HG02763 (cell line): ENCODE measurements around the gene CELF1.
"Not testable (repeated sequence)": the region's sequence is repeated elsewhere in the genome, so short reads cannot be mapped to it uniquely, and the experiment has no call there.

Source experiments
- ATAC-seq: cut with Tn5 transposase; IDR thresholded peaks from one replicate; pipeline ENCODE4 v1.9.1; 2021; ENCODE audit warnings: mild to moderate bottlenecking, moderate library complexity; ENCODE audit not compliant: unreplicated experiment

The CELF1 gene

DNA sequence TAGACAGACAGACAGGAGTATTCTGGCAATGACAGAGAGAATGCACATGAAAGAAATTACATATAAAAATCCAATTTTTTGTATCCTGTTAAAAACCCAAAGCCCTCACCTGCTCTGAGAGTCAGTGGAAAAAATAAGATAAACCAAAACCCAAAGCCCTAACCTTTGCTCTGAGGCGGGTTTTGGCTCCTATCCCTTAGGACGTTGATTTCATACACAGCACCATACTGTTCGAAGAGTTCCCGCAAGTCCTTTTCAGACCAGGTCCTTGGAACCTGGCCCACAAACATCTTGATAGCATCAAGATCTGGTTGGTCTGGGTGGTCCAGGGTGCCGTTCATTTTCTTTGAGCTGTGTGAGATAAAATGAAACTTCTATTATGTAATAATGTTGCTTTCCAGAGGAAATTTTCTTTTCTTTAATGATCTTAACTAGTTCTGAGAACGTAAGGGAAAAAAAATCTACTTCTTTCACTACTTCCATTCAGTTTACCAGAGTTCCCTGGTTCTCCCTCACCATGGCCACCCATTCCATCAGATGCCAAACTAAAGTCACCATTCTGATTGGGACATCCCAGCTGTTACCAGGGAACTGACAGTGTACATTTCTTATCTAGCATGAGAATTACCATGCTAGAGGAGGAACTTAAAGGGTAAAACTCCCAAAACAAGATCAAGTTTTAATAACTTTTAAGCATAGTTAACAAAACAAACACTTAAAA, 64.1 kb downstream of the CELF1 start:
- no peak for ATAC-seq

DNA sequence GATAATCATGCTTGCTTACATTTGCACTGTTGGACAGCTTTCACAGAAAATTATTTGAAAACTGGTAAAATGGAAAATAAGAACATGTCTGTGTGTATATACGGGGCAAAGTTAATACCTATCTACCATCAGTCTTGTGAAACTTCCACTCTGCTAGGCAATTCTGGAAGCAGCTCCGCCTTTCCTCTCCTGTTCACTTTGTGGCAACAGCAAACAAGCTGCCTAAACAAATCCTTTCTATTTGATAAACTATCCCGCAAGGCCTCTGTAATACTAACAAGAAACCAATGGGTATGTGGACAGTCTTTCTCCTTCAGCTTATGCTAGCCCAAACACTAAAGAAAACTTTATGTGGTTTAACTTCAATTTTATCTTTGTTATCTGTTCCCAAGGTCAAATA, 64.8 kb downstream of the CELF1 start:
- no peak for ATAC-seq

DNA sequence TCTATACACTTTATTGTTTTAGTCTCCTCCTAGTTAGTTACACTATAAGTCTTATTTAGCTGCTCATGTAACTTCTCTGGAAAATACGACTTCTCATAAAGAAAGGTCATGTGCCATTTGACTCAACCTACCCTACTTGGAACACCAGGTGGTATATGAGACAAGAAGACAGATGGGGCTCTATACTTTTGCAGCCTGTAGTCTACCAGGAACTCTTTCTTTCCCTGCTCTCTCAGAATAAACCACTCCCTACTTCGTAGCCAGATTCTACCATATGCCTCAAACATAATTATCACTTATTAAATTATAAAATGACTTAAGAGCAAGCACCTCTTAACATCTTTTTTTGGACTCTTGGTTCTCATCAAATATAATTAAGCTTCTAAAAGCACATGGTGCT, 65.5 kb downstream of the CELF1 start:
- ATAC-seq, result no peak

DNA sequence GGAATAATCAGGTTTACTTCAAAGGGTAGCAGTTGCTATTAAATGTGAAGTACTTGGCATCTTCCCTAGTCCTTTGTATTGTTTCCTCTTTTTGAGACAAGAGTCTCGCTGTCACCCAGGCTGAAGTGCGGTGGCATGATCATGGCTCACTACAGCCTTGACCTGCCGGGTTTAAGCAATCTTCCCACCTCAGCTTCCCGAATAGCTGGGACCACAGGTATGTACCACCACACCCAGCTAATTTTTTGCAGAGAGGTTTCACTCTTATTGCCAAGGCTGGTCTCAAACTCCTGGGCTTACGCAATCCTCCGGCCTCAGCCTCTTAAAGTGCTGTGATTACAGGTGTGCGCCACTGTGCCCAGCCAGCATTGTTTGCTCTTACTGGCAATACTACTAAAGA, 67.8 kb downstream of the CELF1 start:
- no peak for ATAC-seq

DNA sequence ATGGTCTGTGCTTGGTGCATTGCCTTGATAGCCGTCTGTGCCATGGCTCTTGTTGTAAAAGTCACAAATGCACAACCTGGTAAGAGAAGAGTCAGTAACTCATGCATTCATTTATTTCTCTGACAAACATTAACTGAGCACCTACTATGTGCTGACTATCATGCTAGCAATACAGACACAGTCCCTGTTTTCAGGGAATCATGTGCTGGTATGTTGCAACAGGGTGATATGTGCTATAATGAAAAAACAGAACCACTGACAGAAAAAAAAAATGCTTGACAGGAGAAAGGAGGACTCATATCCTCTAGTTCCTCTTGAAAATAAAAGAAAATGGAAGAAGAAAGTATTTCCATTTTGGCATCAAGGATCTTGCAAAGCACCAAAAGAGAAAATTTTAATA, 69.5 kb downstream of the CELF1 start:
- no peak for ATAC-seq

DNA sequence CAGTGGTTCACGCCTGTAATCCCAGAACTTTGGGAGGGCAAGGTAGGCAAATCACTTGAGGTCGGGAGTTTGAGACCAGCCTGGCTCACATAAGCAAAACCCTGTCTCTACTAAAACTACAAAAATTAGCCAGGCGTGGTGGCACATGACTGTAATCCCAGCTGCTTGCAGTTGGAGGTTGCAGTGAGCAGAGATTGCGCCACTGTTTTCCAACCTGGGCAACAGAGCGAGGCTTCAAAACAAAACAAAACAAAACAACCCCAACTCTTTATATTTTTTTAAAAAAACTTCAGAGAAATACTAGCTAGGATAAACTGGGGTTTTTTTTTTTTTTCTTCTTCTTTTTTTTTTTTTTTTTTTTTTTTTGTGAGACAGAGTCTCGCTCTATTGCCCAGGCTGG, 72.2 kb downstream of the CELF1 start:
- ATAC-seq, result no peak

DNA sequence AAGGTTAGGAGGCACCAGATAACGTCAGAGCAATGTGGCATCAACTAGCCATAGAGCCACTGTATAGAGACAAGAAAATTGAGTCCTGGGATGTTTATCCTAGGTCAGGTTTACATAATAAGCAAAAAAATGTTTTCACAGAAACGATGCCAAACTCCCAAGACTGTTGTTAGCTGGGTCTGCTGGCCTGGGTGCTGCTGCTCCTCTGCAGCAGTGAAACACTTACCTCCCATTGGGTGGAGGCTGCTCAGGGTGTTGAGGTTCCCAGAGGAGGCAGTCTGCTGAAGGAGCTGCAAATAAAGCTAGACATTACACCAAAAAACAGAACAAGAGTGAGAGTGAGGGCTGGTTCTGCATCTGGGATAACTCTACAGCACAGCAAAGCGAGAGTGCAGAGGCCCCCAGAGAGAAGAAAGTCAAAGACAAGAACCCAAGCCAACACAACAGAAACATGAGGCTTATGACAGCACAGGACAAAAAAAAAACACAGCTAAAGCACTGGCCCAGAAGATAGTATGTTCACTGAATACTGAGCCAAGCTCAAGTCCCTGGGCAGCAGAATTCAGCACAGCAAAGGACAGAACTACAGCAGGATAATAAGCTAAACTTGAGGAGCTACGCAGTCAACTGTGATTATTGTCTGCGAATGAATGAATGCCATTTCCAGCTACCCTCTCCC, 74.1 kb downstream of the CELF1 start:
- no peak for ATAC-seq

DNA sequence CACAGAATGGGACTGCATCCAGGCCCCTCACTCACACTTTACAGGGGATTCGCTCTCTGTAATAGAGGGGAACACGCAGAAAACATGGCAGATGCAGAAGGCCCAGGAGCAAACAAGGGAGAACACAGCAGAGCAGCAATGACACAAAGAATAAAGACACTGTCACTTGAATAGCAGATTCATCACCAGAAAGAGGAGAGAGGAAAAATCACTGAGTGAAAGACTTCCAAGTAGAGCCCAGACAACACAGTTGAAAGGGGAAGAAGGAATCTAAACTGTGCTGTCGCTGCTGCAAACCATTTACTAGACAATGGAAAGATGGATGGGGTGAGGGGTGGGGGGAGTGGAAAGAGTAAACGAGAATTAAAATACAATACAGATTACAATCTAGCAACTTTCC, 75.2 kb downstream of the CELF1 start:
- no peak for ATAC-seq

DNA sequence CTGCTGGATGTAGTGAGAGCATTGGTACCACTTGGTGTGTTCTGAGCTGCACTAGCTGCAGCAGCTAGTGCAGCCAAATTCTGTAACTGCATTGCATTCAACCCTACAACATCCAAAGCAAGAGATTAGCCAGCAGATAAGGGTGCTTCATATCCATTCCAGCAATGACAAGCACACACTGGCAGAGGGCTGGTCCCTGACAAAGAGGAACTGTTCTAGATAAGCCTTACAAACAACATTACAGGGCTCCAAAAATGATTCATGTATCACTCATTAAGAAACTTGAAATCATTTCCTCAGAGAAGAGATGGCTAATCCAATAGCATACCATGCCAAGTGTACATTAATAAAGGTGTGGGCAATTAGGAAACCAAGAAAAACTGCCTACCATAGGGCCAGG, 75.6 kb downstream of the CELF1 start:
- ATAC-seq, result no peak

DNA sequence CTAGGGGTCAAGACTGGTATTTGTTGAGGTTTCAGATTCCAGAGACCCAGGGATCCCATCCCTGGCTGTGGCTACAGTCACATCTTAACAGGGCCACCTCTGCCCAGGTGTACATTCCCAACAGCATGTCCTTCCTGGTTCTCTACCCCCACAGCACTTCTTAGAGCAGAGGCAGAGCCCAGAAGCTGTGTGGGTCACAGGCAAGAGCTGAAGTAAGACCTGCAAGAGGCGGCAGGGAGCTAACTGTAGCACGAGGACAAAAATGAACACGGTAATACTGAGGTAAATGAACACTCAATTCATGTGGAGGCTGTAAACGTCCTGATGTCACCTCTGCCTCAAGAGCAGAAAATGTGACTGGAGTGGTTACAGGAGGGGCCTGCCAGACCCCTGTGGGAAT, 82.3 kb downstream of the CELF1 start:
- no peak for ATAC-seq

DNA sequence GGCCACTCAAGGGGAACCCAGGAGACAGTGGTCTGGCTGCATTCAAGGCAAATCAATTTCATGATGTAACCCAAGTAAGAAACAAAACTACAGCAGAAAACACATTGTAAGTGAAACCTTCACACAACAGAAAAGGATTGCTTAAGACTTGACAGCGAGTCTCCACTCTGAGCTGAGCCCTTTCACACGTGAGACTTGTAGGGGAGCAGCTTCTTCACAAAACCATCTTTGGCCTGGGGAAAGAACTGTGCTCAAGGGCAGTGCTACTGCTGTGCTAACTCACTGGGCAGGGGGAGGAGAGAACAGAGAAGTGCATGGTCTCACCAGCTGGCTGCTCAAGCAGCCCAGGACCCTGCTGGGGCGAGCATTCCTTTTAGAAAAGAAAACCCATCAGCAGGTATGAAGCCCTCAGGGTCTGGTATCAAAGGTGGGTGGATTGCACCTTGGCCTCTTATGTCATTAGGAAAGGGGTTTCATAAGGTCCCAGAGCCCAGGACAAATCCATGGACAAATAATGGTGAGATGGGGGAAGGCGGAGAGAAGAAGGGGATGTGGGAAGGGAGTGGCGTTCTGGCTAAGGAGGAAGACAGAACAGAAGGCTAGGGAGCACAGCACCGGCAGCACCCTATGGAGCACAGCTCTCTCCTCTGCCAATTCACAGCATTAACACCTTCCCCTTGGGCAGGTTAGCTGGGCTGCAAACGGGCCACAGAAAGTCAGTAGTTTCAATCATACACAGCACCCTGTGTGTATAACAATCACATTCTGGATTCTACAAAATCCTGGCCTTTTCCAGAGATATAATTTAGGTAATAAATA, 83.4 kb downstream of the CELF1 start:
- no peak for ATAC-seq

DNA sequence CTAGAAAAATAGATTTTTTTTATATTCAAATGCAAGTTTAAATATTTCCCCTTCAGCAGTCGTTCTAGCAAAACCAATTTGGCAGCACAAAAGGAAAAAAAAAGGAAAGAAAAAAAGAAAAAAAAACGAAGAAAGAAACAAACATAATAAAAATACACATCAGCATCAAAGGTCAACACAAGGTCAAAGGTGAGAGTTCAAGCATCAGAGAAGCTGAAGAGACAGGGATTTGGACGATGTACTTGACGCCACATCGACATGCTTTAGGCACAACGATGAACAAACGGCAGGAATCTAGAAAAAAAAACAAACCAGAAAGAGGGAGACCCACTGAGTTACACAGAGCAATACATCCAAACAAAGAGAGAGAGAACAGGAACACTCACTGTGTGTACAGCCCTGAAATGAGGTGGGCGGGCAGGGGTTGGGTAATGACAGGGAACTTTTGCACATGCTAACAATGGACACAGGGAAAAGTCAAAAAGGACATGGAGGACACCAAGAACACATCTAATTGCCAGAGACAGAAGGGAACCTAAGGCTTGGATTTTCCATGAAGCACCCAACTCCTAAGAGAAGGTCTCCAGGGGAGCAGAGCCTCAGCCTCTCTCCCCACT, 84.2 kb downstream of the CELF1 start:
- no peak for ATAC-seq

DNA sequence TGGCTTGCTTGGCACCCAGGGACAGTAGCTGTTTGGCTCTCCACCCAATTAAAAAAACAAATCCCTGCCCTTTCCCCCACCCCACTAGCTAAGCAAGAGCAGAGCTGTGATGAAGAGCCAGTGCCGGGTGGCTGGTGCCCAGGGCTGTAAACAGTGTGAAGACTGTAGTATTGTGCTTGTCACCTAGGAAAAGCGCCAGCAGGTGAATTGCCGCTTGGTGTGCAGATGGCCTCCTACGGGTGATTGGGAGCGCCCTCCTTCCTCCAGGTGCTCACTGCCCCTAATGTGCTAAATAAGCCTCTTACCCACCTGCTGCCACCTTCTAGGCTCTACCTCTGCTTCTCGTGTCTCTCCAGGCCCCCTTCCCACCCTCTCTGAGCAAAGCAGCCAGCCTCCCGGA, 85.6 kb downstream of the CELF1 start:
- no peak for ATAC-seq

DNA sequence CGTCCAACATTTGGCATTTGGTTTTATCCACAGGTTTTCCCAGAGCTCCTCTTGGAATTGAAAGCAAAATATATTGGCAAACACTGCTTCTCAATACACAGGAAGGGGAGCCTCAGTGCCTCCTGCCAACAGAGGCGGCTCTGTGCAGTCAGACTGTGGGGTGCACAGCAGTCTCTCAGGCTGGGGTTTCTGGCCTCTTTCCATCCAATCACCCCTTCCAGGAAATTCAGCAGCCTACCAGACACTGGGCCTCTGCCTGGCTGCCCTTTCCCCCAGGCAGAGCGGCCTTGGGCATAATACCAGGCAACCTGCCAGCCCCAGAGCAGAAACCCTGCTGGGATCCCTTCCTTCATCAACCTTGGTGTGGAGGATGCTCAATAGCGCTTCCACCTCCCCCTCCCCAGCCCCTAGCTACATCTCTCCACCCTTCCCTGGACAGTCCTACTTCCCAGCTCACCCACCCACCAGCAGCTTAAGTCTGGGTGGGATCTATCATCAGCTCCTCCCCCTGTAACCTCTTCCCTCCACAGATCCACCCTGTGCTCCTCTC, 86.2 kb downstream of the CELF1 start:
- ATAC-seq, result no peak

DNA sequence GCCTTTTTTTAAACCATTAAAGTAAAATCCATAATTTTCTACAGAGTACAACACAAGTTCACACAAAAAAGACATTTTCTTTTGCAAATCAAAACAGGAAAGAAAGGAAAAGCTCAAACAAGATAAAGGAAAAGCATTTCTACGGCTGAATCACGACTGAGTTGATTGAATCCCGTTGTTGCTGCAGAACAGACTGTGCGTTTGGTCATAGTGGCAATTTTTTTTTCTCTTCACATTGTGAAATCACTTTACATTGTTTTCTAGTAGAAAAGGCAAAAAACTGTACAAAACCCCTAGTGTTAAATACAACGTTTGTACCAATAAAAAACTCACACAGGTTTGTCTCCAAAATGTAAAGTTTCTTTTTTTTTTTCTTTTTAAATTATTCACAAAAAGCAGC, 86.7 kb downstream of the CELF1 start:
- no peak for ATAC-seq

DNA sequence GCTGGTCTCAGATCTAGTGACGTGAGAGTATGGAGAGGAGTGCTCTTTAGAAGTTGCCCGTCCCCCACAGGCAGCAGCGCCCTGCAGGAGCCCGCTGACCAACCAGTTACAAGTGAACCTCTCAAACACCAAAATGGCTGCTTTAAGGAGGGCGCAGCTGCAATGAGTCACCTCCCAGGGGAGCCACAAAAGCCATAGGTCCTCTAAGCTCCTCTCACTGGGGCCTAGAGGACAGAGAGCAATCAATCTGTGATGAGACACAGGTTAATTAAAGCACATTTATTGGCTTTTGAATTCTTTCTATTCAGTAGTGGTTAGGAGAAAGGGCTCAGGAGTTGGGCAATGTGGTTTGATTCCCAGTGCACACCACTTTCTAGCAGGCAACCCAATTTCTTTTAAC, 88.4 kb downstream of the CELF1 start:
- no peak for ATAC-seq

DNA sequence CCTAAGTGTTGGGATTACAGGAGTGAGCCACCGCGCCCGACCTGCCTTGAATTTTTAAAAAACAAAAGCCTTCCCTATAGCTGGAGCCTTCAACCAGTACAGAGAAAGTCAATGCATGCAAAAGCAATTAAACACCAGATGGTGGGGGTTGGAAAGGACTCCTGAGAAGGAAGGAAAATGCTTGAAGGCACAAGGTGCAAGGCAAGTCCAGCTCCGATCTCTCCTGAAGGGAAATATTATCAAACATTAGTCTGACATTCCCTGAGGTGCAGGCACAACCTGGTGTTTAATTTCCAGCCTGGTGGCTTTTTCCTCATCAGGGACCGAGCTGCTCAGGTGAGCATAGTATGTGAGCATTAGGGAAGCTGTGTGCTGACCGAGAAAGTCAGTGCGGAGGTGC, 91.1 kb downstream of the CELF1 start:
- no peak for ATAC-seq

DNA sequence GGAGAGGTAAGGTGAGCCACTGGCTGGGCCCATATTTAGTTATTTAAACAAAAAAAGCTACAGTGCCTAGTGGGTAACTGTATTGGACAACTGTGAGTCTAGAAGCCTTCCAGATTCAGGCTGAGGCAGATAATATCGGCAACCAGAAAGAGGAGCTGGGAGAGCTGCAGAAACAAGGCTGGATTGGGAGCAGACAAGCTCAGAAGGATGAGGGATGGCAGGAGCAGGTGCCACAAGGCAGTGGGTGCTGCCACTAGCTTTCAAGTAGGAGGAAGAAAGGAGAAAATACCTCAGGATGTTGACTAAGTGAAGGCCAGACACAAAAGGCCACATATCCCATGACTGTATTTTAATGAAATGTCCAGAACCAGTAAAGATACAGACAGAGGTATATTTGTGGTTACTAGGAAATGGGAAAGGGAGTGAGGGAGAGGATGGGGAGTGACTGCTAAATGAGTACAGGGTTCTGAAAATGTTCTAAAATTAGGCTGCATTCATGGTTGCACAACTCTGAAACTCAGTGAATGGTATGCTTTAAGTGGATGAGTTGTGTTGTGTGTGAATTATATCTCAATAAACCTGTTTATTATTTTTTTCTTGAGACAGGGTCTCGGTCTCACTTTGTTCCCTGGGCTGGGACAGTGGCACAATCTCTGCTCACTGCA, 92.2 kb downstream of the CELF1 start:
- no peak for ATAC-seq

DNA sequence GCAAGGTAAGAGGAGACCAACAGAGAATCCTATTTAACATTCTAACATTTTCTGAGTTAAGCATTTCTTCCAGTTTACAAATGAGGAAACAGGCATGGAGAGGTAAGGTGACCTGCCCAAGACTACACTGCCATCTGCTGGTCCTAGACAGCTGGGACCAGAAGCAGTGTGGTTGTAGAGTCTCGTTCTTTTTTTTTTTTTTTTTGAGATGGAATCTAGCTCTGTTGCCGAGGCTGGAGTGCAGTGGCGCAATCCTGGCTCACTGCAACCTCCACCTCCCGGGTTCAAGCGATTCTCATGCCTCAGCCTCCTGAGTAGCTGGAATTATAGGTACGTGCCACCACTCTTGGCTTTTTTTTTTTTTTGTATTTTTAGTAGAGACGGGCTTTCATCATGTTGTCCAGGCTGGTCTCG, 98.7 kb downstream of the CELF1 start:
- ATAC-seq, result not testable (repeated sequence)

DNA sequence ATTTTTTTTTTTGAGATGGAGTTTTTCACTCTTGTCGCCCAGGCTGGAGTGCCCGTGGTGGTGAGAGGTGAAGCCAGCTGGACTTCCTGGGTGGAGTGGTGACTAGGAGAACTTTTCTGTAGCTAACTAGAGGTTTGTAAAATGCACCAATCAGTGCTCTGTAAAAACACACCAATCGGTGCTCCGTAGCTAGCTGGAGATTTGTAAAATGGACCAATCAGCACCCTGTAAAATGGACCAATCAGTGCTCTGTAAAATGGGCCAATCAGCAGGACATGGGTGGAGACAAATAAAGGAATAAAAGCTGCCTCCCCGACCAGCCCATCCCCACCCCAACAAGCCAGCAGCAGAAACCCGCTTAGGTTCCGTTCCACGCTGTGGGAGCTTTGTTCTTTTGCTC, 99.6 kb downstream of the CELF1 start:
- ATAC-seq, result no peak

DNA sequence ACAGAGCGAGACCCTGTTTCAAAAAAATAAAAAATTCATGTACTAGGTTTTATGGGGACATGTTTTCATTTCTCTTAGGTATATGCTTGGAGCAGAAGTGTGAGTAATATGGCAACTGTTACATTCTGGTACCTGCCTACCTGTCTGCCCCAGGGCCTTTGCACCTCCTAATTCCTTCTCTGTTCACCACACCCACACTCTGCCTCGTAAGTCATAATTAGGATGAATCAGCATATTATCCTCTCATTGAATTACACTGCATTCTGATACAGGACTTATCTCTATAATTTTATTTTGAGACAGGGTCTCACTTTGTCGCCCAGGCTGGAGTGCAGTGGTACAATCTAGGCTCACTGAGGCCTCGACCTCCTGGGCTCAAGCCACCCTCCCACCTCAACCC, 100.9 kb downstream of the CELF1 start:
- no peak for ATAC-seq
